Stimulated activated CD4-positive, alpha-beta T cell treated with anti-CD3 and anti-CD28 coated beads, Interleukin-4, amount 100 ng/mL, for 48 hours (primary cell): ENCODE results near the gene NLK.
"Not testable (repeated sequence)": the region's sequence is repeated elsewhere in the genome, so short reads cannot be mapped to it uniquely, and the experiment has no call there.

Experiments used
- DNase-seq, 2 donors: peaks; one replicate each; pipeline ENCODE4 v3.0.0-alpha.2; 2020; ENCODE audit warnings: low read depth in 2 of 2

Gene NLK

GRCh38 chr17:28072936-28073533, 30.6 kb downstream of the NLK start:
- DNase-seq = no peak

GRCh38 chr17:28074010-28074409, 31.5 kb downstream of the NLK start:
- DNase-seq = no peak

- DNase-seq = no peak
These were observed 33.7 kb downstream of the NLK start for GRCh38 chr17:28076144-28076543.

- DNase-seq = not testable (repeated sequence)
These were observed 34.7 kb downstream of the NLK start for GRCh38 chr17:28077140-28077539.

- no peak for DNase-seq
These were observed 36.1 kb downstream of the NLK start for GRCh38 chr17:28078341-28079229.

GRCh38 chr17:28081467-28081866, 39.0 kb downstream of the NLK start:
- no peak for DNase-seq

GRCh38 chr17:28085766-28086165, 43.3 kb downstream of the NLK start:
- no peak for DNase-seq

- no peak for DNase-seq
These were observed 44.0 kb downstream of the NLK start for GRCh38 chr17:28086519-28086918.

- DNase-seq = no peak
These were observed 45.3 kb downstream of the NLK start for GRCh38 chr17:28087743-28088142.

- DNase-seq = no peak
These were observed 48.1 kb downstream of the NLK start for GRCh38 chr17:28090551-28090950.

GRCh38 chr17:28092088-28092487, 49.6 kb downstream of the NLK start:
- DNase-seq = no peak

GRCh38 chr17:28093999-28094716, 51.7 kb downstream of the NLK start:
- no peak for DNase-seq

- no peak for DNase-seq
These were observed 54.3 kb downstream of the NLK start for GRCh38 chr17:28096756-28097155.

- DNase-seq = no peak
These were observed 54.8 kb downstream of the NLK start for GRCh38 chr17:28097254-28097653.

- DNase-seq = no peak
These were observed 55.4 kb downstream of the NLK start for GRCh38 chr17:28097901-28098300.

GRCh38 chr17:28098591-28098990, 56.1 kb downstream of the NLK start:
- not testable (repeated sequence) for DNase-seq

- DNase-seq = no peak
These were observed 57.8 kb downstream of the NLK start for GRCh38 chr17:28100251-28100650.

- no peak for DNase-seq
These were observed 58.5 kb downstream of the NLK start for GRCh38 chr17:28100936-28101335.

GRCh38 chr17:28101919-28102318, 59.4 kb downstream of the NLK start:
- no peak for DNase-seq

GRCh38 chr17:28105501-28105900, 63.0 kb downstream of the NLK start:
- DNase-seq = no peak

- no peak for DNase-seq
These were observed 67.7 kb downstream of the NLK start for GRCh38 chr17:28110184-28110583.

- no peak for DNase-seq
These were observed 69.7 kb downstream of the NLK start for GRCh38 chr17:28112181-28112580.

- DNase-seq = no peak
These were observed 70.1 kb downstream of the NLK start for GRCh38 chr17:28112606-28113005.
